HG03060 (cell line): ENCODE data around the gene C14orf180.

Experiments
- ATAC-seq: cut with Tn5 transposase; IDR thresholded peaks from one replicate; pipeline ENCODE4 v1.9.1; 2021; ENCODE audit warnings: low read depth, moderate number of reproducible peaks; ENCODE audit not compliant: unreplicated experiment

The C14orf180 gene

DNA sequence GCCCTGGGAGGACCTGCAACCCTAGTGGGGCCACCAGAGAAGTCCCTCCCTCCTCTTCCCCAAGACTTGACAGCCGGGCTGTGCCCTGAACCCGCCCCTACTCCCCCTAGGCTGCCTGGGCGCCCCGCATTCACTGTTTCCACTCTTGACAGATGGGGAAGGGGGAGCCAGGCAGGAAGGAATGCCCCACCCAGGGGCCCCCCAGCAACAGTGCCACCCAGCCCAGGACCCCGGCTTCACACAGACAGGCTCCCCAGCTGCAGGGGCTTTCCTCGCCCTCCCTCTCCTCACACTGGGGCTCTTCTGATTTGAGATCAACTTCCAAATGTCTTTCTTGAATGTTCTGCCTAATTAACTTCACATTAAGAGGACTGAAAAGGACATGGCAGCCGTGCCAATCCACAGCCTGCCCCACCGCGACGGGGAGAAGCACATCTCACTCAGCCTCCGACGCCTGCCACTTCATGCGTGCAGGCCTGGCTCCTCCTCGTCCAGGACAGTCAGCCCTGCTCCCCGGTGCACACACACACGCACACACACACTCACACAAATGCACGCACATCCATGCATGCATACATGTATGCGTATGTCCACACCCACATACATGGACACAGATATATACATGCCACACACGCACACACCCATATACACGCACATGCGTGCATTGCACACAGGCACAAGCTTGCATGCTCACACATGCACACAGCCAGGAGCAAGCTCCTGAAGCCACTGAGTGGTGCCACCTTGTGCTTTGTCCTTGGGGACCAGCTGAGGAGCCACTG, 19.6 kb upstream of the C14orf180 start:
- no peak for ATAC-seq

DNA sequence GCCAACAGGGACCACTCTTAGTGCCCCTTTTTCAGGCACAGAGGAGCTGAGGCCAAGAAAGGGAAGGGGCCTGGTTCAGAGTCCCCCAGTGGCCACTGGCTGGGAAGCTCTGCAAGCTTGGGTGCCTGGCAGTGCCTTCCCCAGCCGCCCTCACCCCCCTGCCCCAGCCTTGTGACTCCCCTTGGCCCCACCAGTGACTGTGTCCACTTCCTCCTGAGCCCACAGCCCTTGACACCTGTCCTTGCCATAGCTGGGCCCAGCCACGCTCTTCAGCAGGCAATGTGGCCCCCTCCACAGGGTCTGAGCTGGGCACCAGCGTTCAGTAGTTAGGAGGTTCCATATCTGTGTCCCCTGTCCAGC, 19.0 kb upstream of the C14orf180 start:
- no peak for ATAC-seq

DNA sequence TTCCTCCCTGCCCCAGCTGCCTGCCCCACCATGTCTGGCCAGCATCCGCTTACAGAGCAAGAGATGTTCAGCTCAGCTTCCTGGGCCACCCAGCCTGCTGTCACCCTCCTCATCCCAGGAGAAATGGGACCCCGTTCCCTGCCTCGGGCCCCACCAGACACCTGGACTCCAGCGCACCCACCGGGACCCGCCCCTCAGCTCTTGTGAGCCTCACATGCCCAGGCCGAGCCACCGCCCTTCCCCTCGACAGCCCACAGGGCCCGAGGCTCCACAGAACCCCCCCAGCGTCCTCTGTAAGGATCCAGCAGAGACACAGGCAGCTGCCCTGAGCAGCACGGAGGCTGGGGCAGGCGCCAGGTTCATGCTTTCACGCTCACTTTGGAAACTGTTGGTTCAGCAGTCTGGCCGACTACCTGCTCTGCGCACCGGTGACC, 18.4 kb upstream of the C14orf180 start:
- ATAC-seq, result no peak

DNA sequence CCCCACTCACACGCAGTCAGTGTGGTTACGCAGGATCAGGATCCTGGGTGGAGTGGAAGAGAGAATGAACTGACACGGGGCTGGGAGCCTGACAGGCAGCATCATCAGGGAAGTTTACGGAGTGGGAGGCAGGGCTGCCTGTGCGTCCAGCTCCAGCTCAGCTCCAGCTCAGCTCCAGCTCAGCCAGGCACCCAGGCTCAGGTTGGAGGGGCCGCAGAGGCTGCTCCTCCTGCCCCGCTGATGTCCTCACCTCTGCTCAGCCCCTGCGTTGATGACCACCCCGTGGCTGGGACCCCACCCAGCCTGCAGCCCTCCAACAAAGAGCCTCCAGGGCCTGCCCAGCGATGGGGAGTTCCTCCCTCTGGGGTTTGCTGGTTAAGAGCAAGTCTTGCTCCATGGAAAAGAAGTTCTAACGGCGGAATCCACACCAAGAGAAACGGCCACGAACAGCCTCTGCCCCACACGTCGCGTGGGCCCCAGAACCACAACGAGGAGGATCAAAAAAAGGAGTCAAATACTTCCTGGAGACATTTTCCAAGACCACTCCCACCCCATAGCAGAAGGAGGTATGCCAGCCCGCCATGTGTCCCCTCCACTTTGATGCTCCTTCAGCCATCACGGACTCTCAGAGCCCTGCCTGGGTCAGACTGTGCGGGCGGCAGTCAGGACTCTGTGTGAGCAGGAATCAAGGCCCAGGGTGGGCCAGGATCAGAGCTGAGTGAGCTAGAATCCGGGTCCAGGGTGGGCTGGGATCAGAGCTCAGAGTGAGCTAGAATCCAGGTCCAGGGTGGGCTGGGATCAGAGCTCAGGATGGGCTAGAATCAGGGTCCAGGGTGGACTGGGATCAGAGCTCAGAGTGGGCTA, 17.7 kb upstream of the C14orf180 start:
- no peak for ATAC-seq

DNA sequence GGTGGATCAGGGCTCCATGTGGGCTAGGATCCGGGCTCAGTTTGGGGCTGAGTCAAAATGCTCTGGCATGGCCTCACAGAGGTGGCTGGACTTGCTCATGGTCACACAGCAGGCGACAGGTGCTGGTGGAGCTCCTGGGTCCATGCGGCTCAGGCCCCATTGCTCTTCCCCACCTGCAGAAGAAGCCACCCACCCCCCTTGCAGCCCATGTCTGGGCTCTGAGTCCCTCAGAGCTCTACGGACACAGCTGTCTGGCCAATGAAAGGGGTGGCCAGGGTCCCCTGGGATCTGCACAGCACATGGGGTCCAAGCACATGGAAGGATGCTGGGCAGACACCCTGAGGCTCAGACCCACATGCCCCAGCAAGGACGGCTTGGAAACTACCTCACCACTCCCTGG, 17.0 kb upstream of the C14orf180 start:
- ATAC-seq, result no peak

DNA sequence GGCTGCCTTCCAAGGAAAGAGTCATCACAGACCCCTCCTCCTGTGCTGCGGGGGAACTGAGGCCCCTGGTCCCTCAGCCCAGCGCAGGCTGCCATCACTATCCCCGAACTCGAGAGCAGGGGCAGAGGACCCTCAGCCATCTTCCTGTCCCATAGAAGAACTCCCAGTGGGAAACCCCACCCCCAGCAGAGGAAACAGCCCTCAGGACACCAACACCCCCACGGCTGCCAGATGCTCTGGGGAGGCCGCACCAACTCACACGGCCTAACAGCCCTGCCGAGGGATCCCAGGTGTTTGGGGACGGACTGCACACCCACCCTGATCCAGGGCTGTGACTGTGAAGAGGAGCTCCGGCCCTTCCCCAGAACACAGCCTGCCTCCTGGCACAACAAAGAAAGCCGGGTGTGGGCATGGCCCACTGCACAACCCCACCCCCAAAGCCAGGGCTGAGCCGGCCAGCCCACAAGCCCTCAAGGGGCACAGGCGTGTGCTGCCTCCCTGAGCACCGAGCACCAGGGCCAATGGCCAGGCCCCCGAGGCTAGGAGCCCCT, 16.3 kb upstream of the C14orf180 start:
- ATAC-seq, result no peak

DNA sequence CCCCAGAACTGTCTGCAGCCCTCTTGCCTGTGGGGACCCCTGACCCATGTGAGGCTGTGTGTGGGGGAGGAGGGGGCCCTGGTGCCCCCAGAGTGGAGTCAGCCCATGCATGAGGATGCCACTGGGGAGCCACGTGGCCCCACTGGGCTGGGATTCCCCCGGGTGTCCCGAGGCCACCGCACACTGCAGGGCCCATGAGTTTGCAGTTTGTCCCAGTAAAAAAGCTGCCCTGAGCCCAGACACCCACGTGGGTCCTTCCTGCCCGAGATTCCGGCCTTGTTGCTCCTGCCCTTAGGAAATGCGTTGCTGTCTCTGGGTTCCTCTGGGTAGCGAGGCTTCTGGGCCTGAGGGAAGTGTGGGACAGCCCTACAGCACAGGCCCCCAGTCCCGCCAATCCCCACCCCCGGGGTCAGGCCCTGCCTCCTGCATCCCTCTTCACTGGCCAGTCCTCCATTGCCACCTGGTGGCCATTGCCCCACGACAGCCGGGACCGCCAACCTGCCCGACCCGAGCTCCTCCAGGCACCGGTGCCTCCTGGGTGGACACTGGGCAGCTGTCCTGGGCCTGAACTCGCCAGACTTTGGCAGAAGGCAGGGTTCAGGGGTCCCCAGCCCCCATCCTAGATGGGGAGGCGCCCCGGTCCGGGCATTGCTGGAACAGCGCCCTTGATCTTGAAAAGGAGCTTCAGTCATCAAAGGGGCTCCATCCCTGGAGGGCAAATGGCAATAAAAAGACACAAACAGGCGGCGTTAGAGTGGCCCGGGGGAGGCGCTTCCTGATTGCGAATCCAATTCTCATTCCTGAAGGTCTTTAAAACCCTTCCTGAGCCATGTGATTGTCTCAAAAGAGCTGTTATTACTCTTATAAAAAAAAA, 15.6 kb upstream of the C14orf180 start:
- no peak for ATAC-seq

DNA sequence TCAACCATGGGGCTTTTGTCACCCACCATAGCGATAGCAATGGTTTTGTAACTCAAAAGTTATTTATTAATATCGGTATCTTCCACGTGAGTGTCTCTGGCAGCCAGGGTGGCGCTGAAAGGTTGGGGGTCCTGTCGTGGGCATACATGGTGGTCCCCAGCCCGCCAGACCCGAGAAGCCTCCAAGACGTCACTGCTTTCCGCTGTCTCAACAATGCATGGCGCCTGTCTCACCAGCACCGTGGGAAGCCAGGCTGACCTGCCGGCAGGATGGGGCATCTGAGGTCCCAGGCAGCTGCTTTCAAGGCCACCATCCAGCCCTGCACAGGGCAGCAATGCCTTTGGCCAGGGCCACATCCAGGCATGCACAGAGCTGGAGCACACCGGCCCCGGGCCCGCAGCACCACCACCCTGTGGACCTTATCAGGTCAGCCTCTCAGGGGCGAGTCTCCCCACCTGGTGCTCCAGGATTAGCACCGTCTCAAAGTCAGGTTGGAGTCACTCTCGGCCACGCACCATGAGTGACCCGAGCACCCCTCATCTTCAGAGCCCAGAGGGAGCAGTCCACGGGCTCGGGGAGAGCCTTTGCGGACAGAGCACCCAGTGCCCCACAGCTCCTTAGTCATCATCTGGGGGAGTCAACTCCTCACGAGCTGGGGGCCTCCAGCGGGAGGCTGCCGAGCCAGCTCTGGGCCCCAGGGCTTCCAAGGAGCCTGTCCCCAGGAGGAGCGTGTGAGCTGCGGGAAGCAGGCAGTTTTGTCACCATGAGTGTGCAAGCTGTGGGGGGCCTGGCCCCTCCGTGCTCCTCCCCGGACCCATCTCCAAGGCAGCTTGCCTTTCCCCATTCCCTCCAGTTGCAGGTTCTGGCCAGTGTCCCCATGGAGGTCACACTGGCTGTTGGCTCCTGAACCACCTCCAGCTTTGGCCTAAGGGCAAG, 14.6 kb upstream of the C14orf180 start:
- ATAC-seq, result no peak

DNA sequence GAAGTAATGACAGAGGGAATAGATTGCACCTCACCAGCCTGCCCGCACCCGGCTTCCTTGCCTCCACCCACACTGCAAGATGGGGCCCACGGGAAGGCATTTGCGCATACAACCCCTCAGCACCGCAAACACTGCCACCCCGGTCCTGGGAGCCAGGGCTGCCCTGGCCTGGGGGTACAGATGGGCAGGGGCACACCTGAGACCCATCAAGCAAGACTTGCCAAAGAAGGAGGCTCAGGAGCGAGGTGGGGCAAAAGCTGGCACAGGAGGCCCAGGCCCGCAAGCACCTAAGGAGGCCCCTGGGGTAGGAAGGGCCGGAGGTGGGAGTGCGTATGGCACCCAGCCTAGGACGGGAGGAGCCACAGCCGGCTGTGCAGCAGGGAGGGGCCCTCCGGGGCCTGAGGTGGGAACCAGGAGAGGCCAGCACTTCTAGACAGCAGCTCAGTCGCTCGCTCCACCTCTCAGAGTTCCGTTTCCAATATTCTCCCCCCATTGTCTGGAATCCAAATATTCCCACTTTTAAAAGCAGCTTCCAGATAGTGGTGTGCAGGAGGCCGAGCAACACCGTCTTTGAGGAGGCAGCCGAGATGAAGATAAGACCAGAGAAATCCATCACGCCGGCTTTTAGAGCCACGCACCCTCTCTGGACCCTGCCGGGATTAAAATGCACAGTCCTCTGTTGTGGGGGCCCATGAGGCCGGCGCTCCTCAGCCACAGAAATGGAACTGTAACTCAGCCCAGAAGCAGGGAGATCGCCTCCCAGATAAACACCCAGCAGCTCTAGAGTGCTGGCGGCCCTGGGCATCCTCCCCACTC, 12.2 kb upstream of the C14orf180 start:
- no peak for ATAC-seq

DNA sequence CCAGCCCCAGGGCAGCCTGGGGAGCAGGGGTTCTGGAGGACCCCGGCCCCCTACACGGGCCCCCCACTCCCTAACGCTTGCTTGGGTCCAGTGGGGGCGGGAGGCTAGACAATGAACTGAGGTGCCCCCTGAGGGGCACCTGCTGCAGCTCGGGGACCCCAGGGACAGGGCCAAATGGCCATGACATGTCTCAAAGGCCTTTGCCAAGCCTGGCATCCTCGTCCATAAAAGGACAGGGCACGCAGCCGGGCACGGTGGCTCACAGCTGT, 11.7 kb upstream of the C14orf180 start:
- ATAC-seq, result no peak

DNA sequence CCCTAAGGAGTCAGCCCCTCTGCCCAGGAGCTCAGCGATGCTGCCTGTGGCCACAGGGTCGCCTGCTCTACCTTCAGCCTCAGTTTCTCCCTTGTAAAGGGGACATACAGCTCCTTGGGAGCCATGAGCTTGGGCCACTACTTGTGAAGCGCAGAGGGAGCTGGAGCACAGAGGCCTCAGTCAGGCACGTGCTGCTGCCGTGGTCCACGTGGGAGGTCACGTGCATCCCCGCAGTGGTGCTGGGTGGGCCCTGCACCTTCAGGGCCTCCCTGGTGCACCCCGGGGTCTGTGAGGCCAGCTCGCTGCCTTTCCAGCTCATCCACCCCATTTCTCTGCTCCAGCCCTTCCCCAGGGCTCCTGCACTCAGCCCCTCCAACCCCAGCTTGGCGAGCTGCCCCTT, 10.9 kb upstream of the C14orf180 start:
- ATAC-seq, result no peak

DNA sequence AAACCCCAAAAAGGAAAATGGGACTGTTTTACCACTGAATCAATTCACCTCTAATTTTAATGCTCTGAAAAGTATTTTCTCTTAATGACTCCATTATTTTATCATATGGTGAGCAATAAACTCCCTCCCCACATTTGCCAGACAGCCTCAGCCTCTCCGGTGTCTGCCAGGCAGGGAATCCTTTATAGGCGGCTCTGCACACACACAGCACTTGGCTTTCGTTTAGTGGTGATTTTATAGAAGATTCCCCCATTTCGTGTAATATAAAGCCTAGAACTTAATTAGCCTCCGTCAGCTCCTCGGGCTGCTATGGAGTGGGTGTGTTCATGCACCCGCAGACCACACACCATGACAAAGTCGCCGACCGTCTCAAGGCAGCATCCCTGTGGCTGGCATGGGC, 10.1 kb upstream of the C14orf180 start:
- no peak for ATAC-seq

DNA sequence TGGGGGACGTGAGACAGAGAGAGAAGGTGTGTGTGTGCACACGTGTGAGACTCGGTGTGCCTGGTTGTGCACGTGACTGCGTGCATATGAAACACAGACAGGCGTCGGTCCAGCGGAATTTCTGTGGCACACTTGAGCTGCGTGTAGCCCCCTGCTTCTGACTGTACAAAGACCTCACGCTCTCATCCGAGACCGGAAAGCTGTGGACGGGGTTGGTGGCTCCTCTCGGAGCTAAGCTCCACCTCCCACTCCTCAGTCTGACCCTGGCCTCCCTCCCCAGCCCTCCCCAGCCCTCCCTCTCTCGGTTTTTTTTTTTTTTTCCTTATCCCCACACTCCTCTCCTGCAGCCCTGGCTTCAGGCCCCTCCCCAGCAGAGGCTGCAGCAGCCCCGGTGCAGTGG, 8.3 kb upstream of the C14orf180 start:
- ATAC-seq, result no peak

DNA sequence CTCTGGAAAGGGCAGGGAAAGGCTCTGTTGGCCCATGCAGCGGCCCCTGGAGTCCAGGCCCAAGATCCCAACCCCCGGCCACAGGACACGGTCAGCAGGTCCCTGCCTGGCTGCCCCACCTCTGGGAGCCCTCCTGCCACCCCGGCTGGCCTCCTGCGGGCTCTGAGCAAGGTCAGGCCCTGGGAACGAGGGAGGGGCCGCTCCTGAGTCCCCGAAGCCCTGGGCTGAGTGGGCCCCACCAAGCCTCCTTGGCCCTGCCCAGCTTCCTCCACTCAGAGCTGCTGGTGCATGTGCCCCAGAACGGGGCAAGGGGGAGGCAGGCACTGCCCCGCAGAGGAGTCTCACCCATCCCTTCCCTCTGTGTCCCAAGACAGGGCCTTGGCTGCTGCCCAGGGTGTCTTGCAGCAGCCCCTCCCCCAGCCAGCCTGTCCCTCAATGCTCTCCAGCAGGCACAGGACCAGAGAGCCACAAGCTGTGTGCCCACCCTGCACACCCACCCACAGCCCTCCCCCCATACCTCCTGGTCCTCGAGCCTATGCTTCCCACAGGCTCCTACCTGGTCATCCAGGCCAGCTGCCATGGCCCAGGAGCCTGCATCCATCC, 7.4 kb upstream of the C14orf180 start:
- ATAC-seq, result no peak

DNA sequence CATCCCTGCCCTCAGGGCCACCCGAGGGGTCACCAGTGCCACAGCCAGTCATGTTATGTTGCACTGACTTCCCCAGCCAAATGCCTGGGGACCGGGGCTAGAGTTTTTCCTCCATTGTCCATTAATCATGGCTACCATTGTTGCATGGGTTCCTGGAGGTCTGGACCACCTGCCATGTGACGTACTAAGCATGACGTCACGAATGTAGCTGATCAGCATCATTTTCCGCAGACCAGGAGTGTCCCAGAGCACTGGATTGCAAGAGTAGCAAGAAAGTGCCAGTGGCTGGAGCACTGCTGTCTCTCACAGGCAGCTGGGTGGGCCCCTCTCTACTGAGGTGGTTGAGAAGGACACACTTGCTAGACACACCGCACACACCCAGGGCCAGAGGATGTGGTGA, 6.9 kb upstream of the C14orf180 start:
- no peak for ATAC-seq

DNA sequence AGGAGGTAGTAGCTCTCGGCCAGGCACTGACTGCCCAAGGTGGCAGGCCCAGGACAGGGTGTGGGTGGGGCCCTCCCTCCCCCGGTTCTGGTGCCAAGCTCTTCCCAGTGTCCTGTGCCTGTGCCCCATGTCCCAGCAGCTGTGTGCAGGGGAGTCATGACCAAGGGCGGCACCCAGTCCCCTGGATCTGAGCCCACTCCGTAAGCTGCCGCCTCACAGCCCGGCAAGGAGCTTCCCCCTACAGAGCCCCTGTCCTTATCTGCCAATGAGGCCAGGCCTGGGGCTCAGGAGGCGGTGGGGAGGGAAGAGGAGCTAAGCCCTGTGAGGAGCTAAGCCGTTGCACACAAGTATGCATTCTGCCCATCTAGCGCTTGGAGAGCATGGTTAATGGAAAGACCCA, 5.6 kb upstream of the C14orf180 start:
- no peak for ATAC-seq

DNA sequence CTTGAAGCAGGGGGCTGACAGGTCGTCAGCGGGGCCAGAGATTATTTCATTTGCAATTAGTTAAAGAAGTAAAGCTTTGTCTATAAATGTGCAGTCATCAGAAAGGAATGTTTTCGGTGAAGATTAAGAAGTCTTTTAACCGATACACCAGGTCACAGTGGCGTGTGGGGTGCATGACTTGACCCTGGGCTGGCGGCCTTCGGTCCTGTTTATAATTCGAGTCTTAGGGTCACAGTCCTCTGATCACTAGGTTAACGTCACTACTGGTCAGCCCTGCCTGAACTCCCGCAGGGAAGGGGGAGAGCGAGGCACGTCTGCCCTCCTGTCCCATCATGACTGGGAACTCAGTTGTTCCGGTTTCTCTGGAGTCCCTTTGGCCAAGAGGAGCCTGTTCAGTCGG, 5.0 kb upstream of the C14orf180 start:
- no peak for ATAC-seq

DNA sequence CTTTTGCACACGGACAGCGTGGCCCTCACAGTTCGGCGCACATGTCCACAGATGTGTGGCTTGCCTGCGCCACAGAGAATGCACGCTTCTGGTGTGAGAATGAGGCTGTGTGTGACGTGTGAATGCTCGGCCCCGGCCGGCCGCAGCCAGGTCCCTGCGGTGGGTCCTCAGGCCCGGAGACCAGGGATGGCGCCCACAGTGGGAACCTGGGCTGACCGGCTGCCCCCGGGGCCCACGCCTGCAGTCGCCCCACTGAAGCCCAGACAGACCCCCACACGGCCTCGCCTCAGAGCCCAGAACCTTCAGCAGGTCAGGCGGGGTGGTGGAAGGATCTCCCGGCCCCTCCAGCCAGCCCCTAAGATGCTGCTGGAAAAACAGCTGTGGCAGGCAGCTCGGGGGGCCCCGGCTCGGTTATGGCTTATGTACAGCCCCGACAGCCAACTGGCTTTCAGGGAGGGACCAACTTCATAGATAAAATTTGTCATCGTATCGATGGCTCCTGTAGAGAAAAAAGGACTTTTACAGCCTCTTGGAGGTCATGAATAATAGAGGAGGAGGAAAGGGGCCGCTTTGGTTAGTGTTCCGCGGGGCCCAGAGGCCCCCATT, 4.5 kb upstream of the C14orf180 start:
- no peak for ATAC-seq
